MM.1S (cell line): Measurements from ENCODE around the gene PCGF3.

ENCODE experiments used
- CTCF ChIP-seq: fragments of 300-600 bp; sonication (generic); IDR thresholded peaks from 2 replicates; pipeline ENCODE4 v1.5.1; 2016; ENCODE audit warnings: antibody characterized with exemption, low read length, mixed read lengths
- EZH2 ChIP-seq: fragments of 300-600 bp; sonication (generic); optimal IDR thresholded peaks from 2 replicates; pipeline ENCODE3; 2017; ENCODE audit warnings: low read depth, mild to moderate bottlenecking, antibody characterized with exemption, low read length, mixed read lengths
- EZH2phosphoT487 ChIP-seq: fragments of 300-600 bp; sonication (generic); IDR thresholded peaks from 2 replicates; pipeline ENCODE4 v1.6.1; 2018; ENCODE audit warnings: antibody characterized with exemption, low read length

DNA sequence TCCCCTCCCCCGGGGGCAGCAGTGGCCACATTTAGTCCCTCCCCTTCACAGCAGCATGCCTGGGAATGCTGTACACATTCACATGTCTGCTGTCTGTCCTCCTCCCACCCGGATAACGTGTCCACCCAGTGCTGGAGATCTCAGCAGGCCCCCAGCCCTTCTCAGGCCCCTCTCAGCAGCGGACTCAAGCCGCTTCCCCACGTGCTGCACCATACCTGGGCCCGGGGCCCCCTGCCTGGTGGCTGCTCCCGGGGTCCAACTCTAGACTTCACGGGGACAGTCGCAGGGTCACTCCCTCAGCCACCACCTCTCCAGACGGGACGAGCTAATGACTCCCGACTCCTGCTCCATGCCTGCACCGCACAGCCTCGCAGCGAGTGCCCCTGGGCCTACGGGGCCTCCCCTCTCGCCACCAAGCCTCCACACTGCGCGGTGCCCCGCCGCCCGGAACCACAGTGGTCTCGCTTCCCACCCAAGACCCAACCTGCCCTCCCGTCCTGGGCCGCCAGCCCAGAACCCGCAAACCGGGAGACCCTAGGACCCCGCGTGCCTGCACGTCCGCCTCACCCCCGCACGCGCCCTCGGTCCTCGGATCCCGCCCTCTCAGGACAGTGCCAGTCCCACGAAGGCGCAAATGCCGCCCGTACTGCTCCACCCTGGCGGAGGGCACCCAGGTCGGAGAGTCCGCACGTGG is 1.3 kb upstream of the PCGF3 start:
- TF ChIP-seq CTCF = no peak
- TF ChIP-seq EZH2 = no peak
- TF ChIP-seq EZH2phosphoT487 = no peak
